Vagina (tissue), 2 donors: ENCODE measurements around the gene GATM.

ENCODE experiments used
- POLR2A ChIP-seq, 2 donors: fragments of 450-650 bp; IDR thresholded peaks; one replicate each; pipeline ENCODE4 v1.6.1; 2017; ENCODE audit warnings: antibody characterized with exemption in 2 of 2, mild to moderate bottlenecking in 2 of 2, moderate library complexity in 2 of 2
- POLR2AphosphoS5 ChIP-seq, 2 donors: sonication (generic); formaldehyde crosslinking; IDR thresholded peaks; one replicate each; pipeline ENCODE4 v1.9.0; 2017; ENCODE audit warnings: antibody characterized with exemption in 2 of 2, mild to moderate bottlenecking in 2 of 2, low read depth in 1 of 2; ENCODE audit not compliant: insufficient read depth in 1 of 2
- TF ChIP-seq, protein P1 (sequence below), 3 experiments: fragments of 450-650 bp in 2 of 3; fragments of 200-600 bp in 1 of 3; sonication (generic) in 1 of 3; IDR thresholded peaks; one replicate each; pipeline ENCODE4 v1.5.1; 2017 to 2019; ENCODE audit warnings: antibody characterized with exemption in 3 of 3, mild to moderate bottlenecking in 2 of 3, moderate library complexity in 2 of 3

DNA sequence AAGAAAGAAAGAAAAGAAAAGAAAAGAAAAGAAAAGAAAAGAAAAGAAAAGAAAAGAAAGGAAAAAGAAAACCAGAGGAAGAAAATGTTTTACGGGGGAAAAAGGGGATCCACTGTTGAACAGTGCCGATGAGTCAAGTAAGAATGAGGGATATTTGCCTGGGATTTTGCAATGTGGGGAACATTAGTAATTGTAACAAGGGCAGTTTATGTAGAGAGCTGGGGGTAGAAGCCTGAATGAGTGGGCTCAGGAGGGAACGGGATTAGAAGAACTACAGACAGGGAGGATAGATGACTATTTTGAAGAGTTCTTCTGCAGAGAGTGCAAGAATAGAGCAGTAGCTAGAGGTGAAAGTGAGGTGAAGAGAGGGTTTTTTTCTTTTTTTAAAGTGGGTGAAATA is 28.7 kb downstream of the GATM start:
- TF ChIP-seq, protein P1, sequence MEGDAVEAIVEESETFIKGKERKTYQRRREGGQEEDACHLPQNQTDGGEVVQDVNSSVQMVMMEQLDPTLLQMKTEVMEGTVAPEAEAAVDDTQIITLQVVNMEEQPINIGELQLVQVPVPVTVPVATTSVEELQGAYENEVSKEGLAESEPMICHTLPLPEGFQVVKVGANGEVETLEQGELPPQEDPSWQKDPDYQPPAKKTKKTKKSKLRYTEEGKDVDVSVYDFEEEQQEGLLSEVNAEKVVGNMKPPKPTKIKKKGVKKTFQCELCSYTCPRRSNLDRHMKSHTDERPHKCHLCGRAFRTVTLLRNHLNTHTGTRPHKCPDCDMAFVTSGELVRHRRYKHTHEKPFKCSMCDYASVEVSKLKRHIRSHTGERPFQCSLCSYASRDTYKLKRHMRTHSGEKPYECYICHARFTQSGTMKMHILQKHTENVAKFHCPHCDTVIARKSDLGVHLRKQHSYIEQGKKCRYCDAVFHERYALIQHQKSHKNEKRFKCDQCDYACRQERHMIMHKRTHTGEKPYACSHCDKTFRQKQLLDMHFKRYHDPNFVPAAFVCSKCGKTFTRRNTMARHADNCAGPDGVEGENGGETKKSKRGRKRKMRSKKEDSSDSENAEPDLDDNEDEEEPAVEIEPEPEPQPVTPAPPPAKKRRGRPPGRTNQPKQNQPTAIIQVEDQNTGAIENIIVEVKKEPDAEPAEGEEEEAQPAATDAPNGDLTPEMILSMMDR (IDR thresholded peaks at IDR 0.05): no peak
- TF ChIP-seq POLR2AphosphoS5 (IDR thresholded peaks at IDR 0.05; ENCODE audit: insufficient read depth in 1 of 2, low read depth in 1 of 2): no peak
- no peak for TF ChIP-seq POLR2A (IDR thresholded peaks at IDR 0.05)
